Stimulated activated naive CD8-positive, alpha-beta T cell treated with anti-CD3 and anti-CD28 coated beads, Interleukin-15, amount 100 ng/mL, for 72 hours (primary cell): ENCODE measurements around the gene EID3.

Experiments used
- ATAC-seq: fragments of 150-1000 bp; cut with Tn5 transposase; 2 replicates; pipeline ENCODE4 v1.10.0; 2021; ENCODE audit warnings: mild to moderate bottlenecking, moderate library complexity
- DNase-seq, 2 donors: peaks; one replicate each; pipeline ENCODE4 v3.0.0; 2021 to 2022
- H3K27ac Mint-ChIP-seq, 2 donors: one replicate each; pipeline ENCODE4 v1.8.0; 2022; ENCODE audit warnings: mild to moderate bottlenecking in 2 of 2, mixed read lengths in 2 of 2, moderate library complexity in 2 of 2
- H3K27me3 Mint-ChIP-seq: one replicate; pipeline ENCODE4 v1.8.0; 2022; ENCODE audit warnings: mixed read lengths
- H3K4me1 Mint-ChIP-seq: one replicate; pipeline ENCODE4 v1.8.0; 2022; ENCODE audit warnings: mild to moderate bottlenecking, mixed read lengths
- H3K4me3 Mint-ChIP-seq, 2 donors: one replicate each; pipeline ENCODE4 v1.8.0; 2022; ENCODE audit warnings: mild to moderate bottlenecking in 2 of 2, mixed read lengths in 2 of 2, moderate library complexity in 1 of 2
- H3K9me3 Mint-ChIP-seq, 2 donors: one replicate each; pipeline ENCODE4 v1.8.0; 2022; ENCODE audit warnings: mixed read lengths in 2 of 2

Gene EID3

GRCh38 chr12:104351057-104351983 is 47.8 kb downstream of the EID3 start:
- peak overlapping the region in 1 of 2 donors; percentile 28 for H3K27ac Mint-ChIP-seq
- H3K27me3 Mint-ChIP-seq = no peaks in the 10 kb centered on the region
- H3K4me1 Mint-ChIP-seq = no peaks in the 10 kb centered on the region
- no peak for ATAC-seq
- no peaks in the 10 kb centered on the region for H3K9me3 Mint-ChIP-seq
- DNase-seq = no peak
- no peak overlapping the region for H3K4me3 Mint-ChIP-seq

GRCh38 chr12:104352106-104352713 is 48.7 kb downstream of the EID3 start:
- no peak for DNase-seq
- H3K27me3 Mint-ChIP-seq = no peaks in the 10 kb centered on the region

GRCh38 chr12:104353012-104353981 is 49.8 kb downstream of the EID3 start:
- Mint-ChIP-seq H3K9me3 (no peaks in the 10 kb centered on the region), H3K4me1 (no peaks in the 10 kb centered on the region), H3K27ac (no peak overlapping the region), H3K27me3 (no peaks in the 10 kb centered on the region), H3K4me3 (no peak overlapping the region)
- no peak for DNase-seq
- ATAC-seq = no peak

More at GRCh38 chr12:104352106-104352713, 48.7 kb downstream of the EID3 start:
- H3K4me1 Mint-ChIP-seq = no peaks in the 10 kb centered on the region
- H3K27ac Mint-ChIP-seq = peak overlapping the region in 1 of 2 donors; percentile 7
- no peaks in the 10 kb centered on the region for H3K9me3 Mint-ChIP-seq
- no peak for ATAC-seq
- no peak overlapping the region for H3K4me3 Mint-ChIP-seq

DNA sequence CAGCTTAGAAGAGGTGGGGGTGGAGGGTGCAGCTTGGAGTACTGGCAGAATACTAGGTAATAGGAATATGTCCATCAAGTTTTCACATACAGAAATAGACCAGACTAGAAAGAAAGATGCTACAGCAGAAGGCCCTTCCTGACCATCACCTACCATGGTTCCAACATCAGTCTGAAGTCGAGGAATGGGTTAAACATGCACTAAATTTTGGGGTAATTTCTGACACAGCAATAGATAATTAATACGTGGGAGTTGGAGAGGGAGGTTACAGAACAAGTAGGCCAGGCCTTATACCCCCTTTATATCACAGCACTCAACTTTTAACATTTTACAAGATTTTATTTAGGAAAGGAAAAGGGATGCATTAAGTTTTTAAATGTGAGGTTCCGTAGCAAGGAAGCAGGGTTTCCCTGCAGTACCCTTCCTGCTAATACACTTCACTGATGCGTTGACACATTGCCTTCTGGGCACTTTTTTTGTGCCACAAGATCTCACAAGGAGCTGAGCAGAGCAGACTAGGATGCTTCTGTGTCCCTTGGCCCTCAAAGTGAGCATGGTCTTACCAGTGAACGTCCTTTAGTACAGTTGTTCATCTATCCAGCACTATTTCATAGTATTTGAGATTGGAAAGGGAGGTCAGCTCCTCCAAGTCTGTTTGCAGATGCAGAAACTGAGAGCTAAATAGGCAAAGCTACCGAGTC is 50.8 kb downstream of the EID3 start:
- no peak for DNase-seq
- no peak overlapping the region for H3K27ac Mint-ChIP-seq
- H3K4me1 Mint-ChIP-seq = no peaks in the 10 kb centered on the region
- no peak for ATAC-seq
- H3K4me3 Mint-ChIP-seq = no peak overlapping the region
- H3K27me3 Mint-ChIP-seq = no peaks in the 10 kb centered on the region
- no peaks in the 10 kb centered on the region for H3K9me3 Mint-ChIP-seq
